ENCODE measurements around the gene GPR141.

GPR141 gene

DNA sequence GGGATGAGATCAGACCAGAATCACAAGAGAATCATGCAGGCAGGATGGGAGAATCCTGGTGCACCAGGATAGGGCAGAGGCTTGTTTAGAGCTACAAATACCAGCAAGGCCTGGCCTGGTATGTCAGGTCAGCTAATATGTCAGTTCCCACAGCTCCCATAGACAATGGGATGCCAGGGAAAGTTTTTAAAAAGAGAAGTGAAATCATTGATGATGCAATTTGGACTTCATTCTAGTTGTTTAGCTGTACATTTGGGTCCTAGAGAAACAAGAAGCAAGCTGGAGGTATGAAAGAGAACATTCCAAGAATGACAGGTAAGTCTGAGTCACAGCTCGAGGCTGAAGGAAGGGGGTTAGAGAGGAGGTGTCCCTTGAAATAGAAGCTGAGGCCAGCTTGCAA lies 45.2 kb downstream of the GPR141 start:
- Histone ChIP-seq H3K4me3 (ENCODE audit: low read length) (no peak overlapping the region), H3K23ac (ENCODE audit: low read length) (no peak overlapping the region)

GRCh38 chr7:37729181-37729580 lies 45.6 kb downstream of the GPR141 start:
- no peak overlapping the region for H4K5ac ChIP-seq (ENCODE audit: low read length)
- H3K4me2 ChIP-seq (ENCODE audit: low read length), result no peak overlapping the region
- H4K8ac ChIP-seq (ENCODE audit: low read depth, low read length), result no peak overlapping the region
- H2BK15ac ChIP-seq (replicated peaks; ENCODE audit: low read depth), result no peak overlapping the region
- H3K27me3 ChIP-seq (ENCODE audit: insufficient read depth, low read length, poor library complexity), result no peaks in the 10 kb centered on the region
- H2AK5ac ChIP-seq (ENCODE audit: low read length), result no peak overlapping the region
- no peaks in the 10 kb centered on the region for H3K79me2 ChIP-seq (ENCODE audit: control insufficient read depth, insufficient read depth, low read length)
- DNase-seq, result no peak
- no peak overlapping the region for H3K23ac ChIP-seq (ENCODE audit: low read length)
- no peak overlapping the region for H3K4me3 ChIP-seq (ENCODE audit: low read length)
- H3K56ac ChIP-seq (ENCODE audit: low read length), result no peak overlapping the region
- H2BK120ac ChIP-seq (ENCODE audit: low read depth, low read length), result no peak overlapping the region
- no peak overlapping the region for H3K9ac ChIP-seq (ENCODE audit: low read length)
- H3K27ac ChIP-seq (ENCODE audit: low read depth, low read length), result no peak overlapping the region
- H3K36me3 ChIP-seq (ENCODE audit: control insufficient read depth, insufficient read depth, low read length), result no peaks in the 10 kb centered on the region
- H2BK5ac ChIP-seq (ENCODE audit: low read length), result no peak overlapping the region
- no peaks in the 10 kb centered on the region for H3K79me1 ChIP-seq (ENCODE audit: low read length)
- H3K4ac ChIP-seq (ENCODE audit: low read depth, low read length), result no peak overlapping the region
- H3K4me1 ChIP-seq (ENCODE audit: control insufficient read depth, low read depth, low read length), result no peaks in the 10 kb centered on the region
- H3K18ac ChIP-seq (ENCODE audit: low read length), result no peak overlapping the region

More for the DNA sequence above, 45.2 kb downstream of the GPR141 start:
- Histone ChIP-seq H4K5ac (ENCODE audit: low read length) (no peak overlapping the region), H4K8ac (ENCODE audit: low read depth, low read length) (no peak overlapping the region), H2BK15ac (replicated peaks; ENCODE audit: low read depth) (no peak overlapping the region), H3K4me1 (ENCODE audit: control insufficient read depth, low read depth, low read length) (no peaks in the 10 kb centered on the region), H2AK5ac (ENCODE audit: low read length) (no peak overlapping the region), H3K79me2 (ENCODE audit: control insufficient read depth, insufficient read depth, low read length) (no peaks in the 10 kb centered on the region), H3K36me3 (ENCODE audit: control insufficient read depth, insufficient read depth, low read length) (no peaks in the 10 kb centered on the region), H3K9ac (ENCODE audit: low read length) (no peak overlapping the region), H3K27ac (ENCODE audit: low read depth, low read length) (no peak overlapping the region), H3K27me3 (ENCODE audit: insufficient read depth, low read length, poor library complexity) (no peaks in the 10 kb centered on the region), H2BK5ac (ENCODE audit: low read length) (no peak overlapping the region), H2BK120ac (ENCODE audit: low read depth, low read length) (no peak overlapping the region), H3K18ac (ENCODE audit: low read length) (no peak overlapping the region), H3K56ac (ENCODE audit: low read length) (no peak overlapping the region), H3K79me1 (ENCODE audit: low read length) (no peaks in the 10 kb centered on the region), H3K4ac (ENCODE audit: low read depth, low read length) (no peak overlapping the region), H3K4me2 (ENCODE audit: low read length) (no peak overlapping the region)
- no CpG with 5 or more reads among the region's 1 CpG for WGBS (ENCODE audit: extremely low coverage, insufficient coverage, low lambda C conversion rate)
- peak; percentile 23 for DNase-seq

DNA sequence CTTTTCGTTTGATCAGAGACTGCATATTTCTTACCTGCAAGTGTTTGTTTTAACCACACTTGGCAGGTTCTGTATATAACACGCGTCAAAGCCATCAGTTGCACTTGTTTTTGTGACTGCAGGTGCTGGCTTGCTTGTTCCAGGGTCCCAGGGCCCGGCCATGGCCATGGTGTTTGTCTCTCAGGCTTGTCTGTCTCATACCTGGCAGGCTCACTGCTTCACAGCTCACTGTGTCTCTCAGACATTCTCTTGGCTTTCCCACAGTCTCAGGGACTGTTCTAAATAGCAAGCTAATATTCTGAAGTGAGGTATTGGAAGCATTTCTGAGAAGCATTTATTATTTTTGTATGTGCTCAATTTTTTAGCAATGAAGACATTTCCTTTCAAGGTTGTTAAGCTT lies 46.9 kb downstream of the GPR141 start:
- no peak overlapping the region for H2BK15ac ChIP-seq (replicated peaks; ENCODE audit: low read depth)
- H3K27ac ChIP-seq (ENCODE audit: low read depth, low read length), result no peak overlapping the region
- no peak overlapping the region for H3K56ac ChIP-seq (ENCODE audit: low read length)
- no peak overlapping the region for H2AK5ac ChIP-seq (ENCODE audit: low read length)
- H3K18ac ChIP-seq (ENCODE audit: low read length), result no peak overlapping the region
- WGBS (ENCODE audit: extremely low coverage, insufficient coverage, low lambda C conversion rate), result no CpG with 5 or more reads among the region's 4 CpGs
- no peak overlapping the region for H3K4me3 ChIP-seq (ENCODE audit: low read length)
- H3K79me2 ChIP-seq (ENCODE audit: control insufficient read depth, insufficient read depth, low read length), result no peaks in the 10 kb centered on the region
- no peak for DNase-seq
- H3K36me3 ChIP-seq (ENCODE audit: control insufficient read depth, insufficient read depth, low read length), result no peaks in the 10 kb centered on the region
- H4K8ac ChIP-seq (ENCODE audit: low read depth, low read length), result no peak overlapping the region
- H3K4me1 ChIP-seq (ENCODE audit: control insufficient read depth, low read depth, low read length), result no peaks in the 10 kb centered on the region
- no peak overlapping the region for H4K5ac ChIP-seq (ENCODE audit: low read length)
- H3K4ac ChIP-seq (ENCODE audit: low read depth, low read length), result no peak overlapping the region
- no peak overlapping the region for H2BK5ac ChIP-seq (ENCODE audit: low read length)
- H2BK120ac ChIP-seq (ENCODE audit: low read depth, low read length), result no peak overlapping the region
- H3K23ac ChIP-seq (ENCODE audit: low read length), result no peak overlapping the region
- no peak overlapping the region for H3K4me2 ChIP-seq (ENCODE audit: low read length)
- H3K9ac ChIP-seq (ENCODE audit: low read length), result no peak overlapping the region
- H3K79me1 ChIP-seq (ENCODE audit: low read length), result no peaks in the 10 kb centered on the region
- H3K27me3 ChIP-seq (ENCODE audit: insufficient read depth, low read length, poor library complexity), result no peaks in the 10 kb centered on the region

DNA sequence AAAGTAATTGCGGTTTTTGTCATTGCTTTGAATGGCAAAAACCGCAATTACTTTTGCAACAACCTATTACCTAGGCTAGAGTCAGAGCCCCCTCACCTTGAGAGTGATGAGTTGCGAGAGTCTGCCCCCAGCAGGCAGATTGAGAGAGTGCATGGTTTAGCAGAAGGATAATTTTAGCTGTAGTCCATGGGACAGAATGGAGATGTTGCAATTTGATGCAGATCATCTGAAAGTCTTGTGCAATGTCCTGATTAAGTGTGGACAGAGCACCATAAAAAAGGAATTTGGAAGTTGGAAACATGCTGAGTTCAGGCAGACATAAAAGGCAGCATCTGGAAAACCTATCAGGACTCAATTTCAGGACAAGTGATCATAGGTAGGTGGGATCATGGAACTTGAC lies 48.7 kb downstream of the GPR141 start:
- Histone ChIP-seq H3K4me3 (ENCODE audit: low read length) (no peak overlapping the region), H3K4ac (ENCODE audit: low read depth, low read length) (no peak overlapping the region), H4K8ac (ENCODE audit: low read depth, low read length) (no peak overlapping the region), H2BK15ac (replicated peaks; ENCODE audit: low read depth) (no peak overlapping the region), H3K27ac (ENCODE audit: low read depth, low read length) (no peak overlapping the region), H3K56ac (ENCODE audit: low read length) (no peak overlapping the region), H3K79me2 (ENCODE audit: control insufficient read depth, insufficient read depth, low read length) (no peaks in the 10 kb centered on the region), H3K27me3 (ENCODE audit: insufficient read depth, low read length, poor library complexity) (no peaks in the 10 kb centered on the region), H3K79me1 (ENCODE audit: low read length) (no peaks in the 10 kb centered on the region), H3K23ac (ENCODE audit: low read length) (no peak overlapping the region), H2BK120ac (ENCODE audit: low read depth, low read length) (no peak overlapping the region), H3K4me1 (ENCODE audit: control insufficient read depth, low read depth, low read length) (no peaks in the 10 kb centered on the region), H3K9ac (ENCODE audit: low read length) (no peak overlapping the region), H3K18ac (ENCODE audit: low read length) (no peak overlapping the region), H2AK5ac (ENCODE audit: low read length) (no peak overlapping the region), H4K5ac (ENCODE audit: low read length) (no peak overlapping the region), H3K4me2 (ENCODE audit: low read length) (no peak overlapping the region), H3K36me3 (ENCODE audit: control insufficient read depth, insufficient read depth, low read length) (no peaks in the 10 kb centered on the region), H2BK5ac (ENCODE audit: low read length) (no peak overlapping the region)
- peak; percentile 78 for DNase-seq
- no CpG with 5 or more reads among the region's 3 CpGs for WGBS (ENCODE audit: extremely low coverage, insufficient coverage, low lambda C conversion rate)

GRCh38 chr7:37732888-37733287 lies 49.3 kb downstream of the GPR141 start:
- no peak overlapping the region for H3K27ac ChIP-seq (ENCODE audit: low read depth, low read length)
- H3K18ac ChIP-seq (ENCODE audit: low read length), result no peak overlapping the region
- H2BK5ac ChIP-seq (ENCODE audit: low read length), result no peak overlapping the region
- no peak overlapping the region for H3K4me3 ChIP-seq (ENCODE audit: low read length)
- no peak overlapping the region for H2BK15ac ChIP-seq (replicated peaks; ENCODE audit: low read depth)
- no peak overlapping the region for H3K4ac ChIP-seq (ENCODE audit: low read depth, low read length)
- H3K23ac ChIP-seq (ENCODE audit: low read length), result no peak overlapping the region
- H4K5ac ChIP-seq (ENCODE audit: low read length), result no peak overlapping the region
- no peak overlapping the region for H2BK120ac ChIP-seq (ENCODE audit: low read depth, low read length)
- no peak overlapping the region for H4K8ac ChIP-seq (ENCODE audit: low read depth, low read length)
- H3K4me1 ChIP-seq (ENCODE audit: control insufficient read depth, low read depth, low read length), result no peaks in the 10 kb centered on the region
- no peaks in the 10 kb centered on the region for H3K79me1 ChIP-seq (ENCODE audit: low read length)
- H3K9ac ChIP-seq (ENCODE audit: low read length), result no peak overlapping the region
- H3K27me3 ChIP-seq (ENCODE audit: insufficient read depth, low read length, poor library complexity), result no peaks in the 10 kb centered on the region
- no peak for DNase-seq
- no peak overlapping the region for H3K56ac ChIP-seq (ENCODE audit: low read length)
- no peaks in the 10 kb centered on the region for H3K79me2 ChIP-seq (ENCODE audit: control insufficient read depth, insufficient read depth, low read length)
- H3K36me3 ChIP-seq (ENCODE audit: control insufficient read depth, insufficient read depth, low read length), result no peaks in the 10 kb centered on the region
- WGBS (ENCODE audit: extremely low coverage, insufficient coverage, low lambda C conversion rate), result no CpG with 5 or more reads among the region's 2 CpGs
- H2AK5ac ChIP-seq (ENCODE audit: low read length), result no peak overlapping the region
- H3K4me2 ChIP-seq (ENCODE audit: low read length), result no peak overlapping the region

- Histone ChIP-seq H3K18ac (ENCODE audit: low read length) (no peak overlapping the region), H3K36me3 (ENCODE audit: control insufficient read depth, insufficient read depth, low read length) (no peaks in the 10 kb centered on the region), H3K56ac (ENCODE audit: low read length) (no peak overlapping the region), H4K8ac (ENCODE audit: low read depth, low read length) (no peak overlapping the region), H2BK5ac (ENCODE audit: low read length) (no peak overlapping the region), H3K79me2 (ENCODE audit: control insufficient read depth, insufficient read depth, low read length) (no peaks in the 10 kb centered on the region), H3K27ac (ENCODE audit: low read depth, low read length) (no peak overlapping the region), H3K4me2 (ENCODE audit: low read length) (no peak overlapping the region), H3K79me1 (ENCODE audit: low read length) (no peaks in the 10 kb centered on the region), H3K4me3 (ENCODE audit: low read length) (no peak overlapping the region), H2BK120ac (ENCODE audit: low read depth, low read length) (no peak overlapping the region), H2BK15ac (replicated peaks; ENCODE audit: low read depth) (no peak overlapping the region), H3K23ac (ENCODE audit: low read length) (no peak overlapping the region), H4K5ac (ENCODE audit: low read length) (no peak overlapping the region), H2AK5ac (ENCODE audit: low read length) (no peak overlapping the region), H3K9ac (ENCODE audit: low read length) (no peak overlapping the region), H3K27me3 (ENCODE audit: insufficient read depth, low read length, poor library complexity) (no peaks in the 10 kb centered on the region), H3K4ac (ENCODE audit: low read depth, low read length) (no peak overlapping the region), H3K4me1 (ENCODE audit: control insufficient read depth, low read depth, low read length) (no peaks in the 10 kb centered on the region)
- no peak for DNase-seq
Observed at GRCh38 chr7:37735196-37735595, 51.6 kb downstream of the GPR141 start.

Measured in mesendoderm (in vitro differentiated cells).